HFFc6 (cell line): ENCODE measurements around the gene UGT1A6. TPM values are rescaled to one million over a fixed set of nuclear protein-coding genes. Genes with fewer than 3 reads are reported as not detected.

Experiments used
- DNase-seq: peaks from one replicate; pipeline ENCODE4 v3.0.0-alpha.2; 2018
- H3K27ac Mint-ChIP-seq: 2 replicates; pipeline ENCODE4 v1.8.0; 2020; ENCODE audit warnings: mild to moderate bottlenecking, mixed read lengths
- H3K27me3 Mint-ChIP-seq: 2 replicates; pipeline ENCODE4 v1.8.0; 2021; ENCODE audit warnings: mild to moderate bottlenecking, moderate library complexity, mixed read lengths; ENCODE audit not compliant: insufficient read depth
- H3K36me3 Mint-ChIP-seq: 2 replicates; pipeline ENCODE4 v1.8.0; 2021; ENCODE audit warnings: low read depth, mixed read lengths
- H3K4me1 Mint-ChIP-seq: 2 replicates; pipeline ENCODE4 v1.8.0; 2020; ENCODE audit warnings: low read depth, mixed read lengths
- H3K4me3 Mint-ChIP-seq: 2 replicates; pipeline ENCODE4 v1.8.0; 2020; ENCODE audit warnings: mild to moderate bottlenecking, moderate library complexity, mixed read lengths
- H3K9me3 Mint-ChIP-seq: 2 replicates; pipeline ENCODE4 v1.8.0; 2020; ENCODE audit warnings: mild to moderate bottlenecking, mixed read lengths
- CTCF ChIP-seq: fragments of 200-600 bp; sonication (generic); IDR thresholded peaks from 2 replicates; pipeline ENCODE4 v1.5.0; 2021; ENCODE audit warnings: antibody characterized with exemption, mild to moderate bottlenecking
- total RNA-seq, 6 experiments: library from RNA; stranded (reverse); fragmentation: NEBNext Ultra II Directional; extraction: Animal tissue kit (Norgen Biotek cat#: 25700); gene quantifications; 2 replicates in 1 of 6; 3 replicates in 5 of 6; pipeline ENCODE4 v1.2.3, GENCODE V29; 2021

Gene UGT1A6
- total RNA-seq, 6 experiments from 2014 or later = not detected

- TF ChIP-seq CTCF = no peak
- no peak overlapping the region for H3K27ac Mint-ChIP-seq
- no peaks in the 10 kb centered on the region for H3K36me3 Mint-ChIP-seq
- no peaks in the 10 kb centered on the region for H3K4me1 Mint-ChIP-seq
- no peak overlapping the region for H3K4me3 Mint-ChIP-seq
- DNase-seq = no peak
- no peaks in the 10 kb centered on the region for H3K9me3 Mint-ChIP-seq
- H3K27me3 Mint-ChIP-seq = peaks cover 6% of the 10 kb centered on the region
Observed at GRCh38 chr2:233813236-233814055, 120.8 kb downstream of the UGT1A6 start.

- DNase-seq = no peak
- no peaks in the 10 kb centered on the region for H3K36me3 Mint-ChIP-seq
- H3K27me3 Mint-ChIP-seq = peaks cover 6% of the 10 kb centered on the region
- no peaks in the 10 kb centered on the region for H3K9me3 Mint-ChIP-seq
- no peaks in the 10 kb centered on the region for H3K4me1 Mint-ChIP-seq
- H3K27ac Mint-ChIP-seq = no peak overlapping the region
- TF ChIP-seq CTCF = no peak
- H3K4me3 Mint-ChIP-seq = no peak overlapping the region
Observed at GRCh38 chr2:233814056-233814835, 121.6 kb downstream of the UGT1A6 start.

GRCh38 chr2:233815861-233816260, 123.2 kb downstream of the UGT1A6 start:
- no peak for DNase-seq
- H3K27me3 Mint-ChIP-seq = peaks cover 15% of the 10 kb centered on the region
- H3K36me3 Mint-ChIP-seq = no peaks in the 10 kb centered on the region

GRCh38 chr2:233816334-233816733, 123.6 kb downstream of the UGT1A6 start:
- no peak overlapping the region for H3K4me3 Mint-ChIP-seq
- H3K4me1 Mint-ChIP-seq = no peaks in the 10 kb centered on the region
- H3K27me3 Mint-ChIP-seq = peaks cover 18% of the 10 kb centered on the region
- H3K36me3 Mint-ChIP-seq = no peaks in the 10 kb centered on the region
- no peaks in the 10 kb centered on the region for H3K9me3 Mint-ChIP-seq
- H3K27ac Mint-ChIP-seq = no peak overlapping the region
- DNase-seq = no peak
- TF ChIP-seq CTCF = no peak

More at GRCh38 chr2:233815861-233816260, 123.2 kb downstream of the UGT1A6 start:
- no peak for TF ChIP-seq CTCF
- Mint-ChIP-seq H3K4me3 (no peak overlapping the region), H3K9me3 (no peaks in the 10 kb centered on the region), H3K4me1 (no peaks in the 10 kb centered on the region), H3K27ac (no peak overlapping the region)

- no peaks in the 10 kb centered on the region for H3K9me3 Mint-ChIP-seq
- no peak for DNase-seq
- H3K27me3 Mint-ChIP-seq = peaks cover 20% of the 10 kb centered on the region
- no peak overlapping the region for H3K27ac Mint-ChIP-seq
- TF ChIP-seq CTCF = no peak
- no peaks in the 10 kb centered on the region for H3K36me3 Mint-ChIP-seq
- H3K4me3 Mint-ChIP-seq = no peak overlapping the region
- H3K4me1 Mint-ChIP-seq = no peaks in the 10 kb centered on the region
Observed at GRCh38 chr2:233816771-233817170, 124.1 kb downstream of the UGT1A6 start.
